ENCODE results near the gene FBXL14. TPM values are rescaled to one million over a fixed set of nuclear protein-coding genes. Genes with fewer than 3 reads are reported as not detected.

The FBXL14 gene, protein sequence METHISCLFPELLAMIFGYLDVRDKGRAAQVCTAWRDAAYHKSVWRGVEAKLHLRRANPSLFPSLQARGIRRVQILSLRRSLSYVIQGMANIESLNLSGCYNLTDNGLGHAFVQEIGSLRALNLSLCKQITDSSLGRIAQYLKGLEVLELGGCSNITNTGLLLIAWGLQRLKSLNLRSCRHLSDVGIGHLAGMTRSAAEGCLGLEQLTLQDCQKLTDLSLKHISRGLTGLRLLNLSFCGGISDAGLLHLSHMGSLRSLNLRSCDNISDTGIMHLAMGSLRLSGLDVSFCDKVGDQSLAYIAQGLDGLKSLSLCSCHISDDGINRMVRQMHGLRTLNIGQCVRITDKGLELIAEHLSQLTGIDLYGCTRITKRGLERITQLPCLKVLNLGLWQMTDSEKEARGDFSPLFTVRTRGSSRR
- 13.6 and 21.1 TPM in 2 replicates for total RNA-seq

DNA sequence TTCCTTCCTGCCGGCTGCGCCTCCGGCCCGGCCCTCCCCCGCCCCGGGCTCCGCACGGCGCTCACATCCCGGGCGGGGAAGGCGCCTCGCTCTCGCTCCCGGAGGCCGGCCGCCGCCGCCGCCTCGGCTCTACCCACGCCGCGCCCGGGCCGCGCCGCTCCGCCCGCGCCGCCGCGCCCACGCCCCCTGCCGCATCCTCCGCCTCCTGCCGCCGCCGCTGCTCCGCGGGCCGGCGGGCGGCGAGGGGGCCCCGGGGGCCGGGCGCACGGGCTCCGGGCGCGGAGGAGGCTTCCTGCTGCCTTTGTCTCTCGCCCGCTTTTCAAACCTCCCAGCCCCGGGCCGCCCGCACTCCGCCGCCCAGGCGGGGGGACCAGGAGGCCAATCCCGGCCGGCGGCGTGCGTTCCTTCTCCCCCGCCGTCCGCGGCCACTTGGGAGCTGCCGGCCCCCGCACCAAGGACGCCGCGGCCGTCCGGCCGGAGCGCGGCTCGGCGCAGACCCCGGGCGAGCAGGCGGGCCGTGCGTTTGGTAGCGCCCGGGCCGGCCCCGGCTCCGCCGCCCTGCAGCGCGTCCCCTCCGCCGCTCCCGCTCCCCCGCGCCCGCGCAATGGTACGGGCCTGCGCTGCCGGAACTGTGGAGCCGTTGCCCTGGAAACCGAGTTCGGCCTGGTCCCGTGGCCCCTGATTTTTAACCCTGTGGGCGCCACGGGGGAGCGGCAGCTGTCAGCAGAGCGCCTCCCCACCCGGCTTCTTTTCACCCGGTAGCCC, at the start of gene FBXL14:
TSS of gene FBXL14 (minus strand) at position 321 of the 765 bp plus-strand sequence. CDS start 515 bp downstream, outside the sequence.

GRCh38 chr12:1628666-1629337, 34.4 kb upstream of the FBXL14 start, which contains the start of gene WNT5B:
Gene WNT5B, plus strand, starts transcription at chr12:1629231. Its CDS starts 2,124 bp downstream, at chr12:1631355.

Other genes with a start within 250 kb of the FBXL14 start
- 50.8 and 69.2 TPM in 2 replicates for gene WNT5B, start 34.6 kb upstream of the FBXL14 start, total RNA-seq
- gene ADIPOR2, start 96.5 kb upstream of the FBXL14 start, total RNA-seq: 41.7 and 43.9 TPM in 2 replicates
- not detected in 2 replicates for gene LRTM2, start 226.0 kb upstream of the FBXL14 start, total RNA-seq